SU-DHL-6 (cell line): Measurements from ENCODE around the gene LHFPL6.

Experiments used
- H2AFZ ChIP-seq: fragments of 200-600 bp; sonication (generic); 2 replicates; pipeline ENCODE4 v1.6.1; 2014; ENCODE audit warnings: low read depth, mild to moderate bottlenecking, moderate library complexity, mixed read lengths, antibody characterized with exemption, low read length; ENCODE audit not compliant: severe bottlenecking
- H3F3A ChIP-seq: fragments of 200-600 bp; shearing (Covaris generic); 2 replicates; pipeline ENCODE4 v1.6.0; 2016; ENCODE audit warnings: antibody characterized with exemption, mild to moderate bottlenecking; ENCODE audit not compliant: insufficient read depth
- H3K27ac ChIP-seq: fragments of 200-600 bp; sonication (generic); 2 replicates; pipeline ENCODE4 v1.5.1; 2016; ENCODE audit warnings: low read depth, mild to moderate bottlenecking, low read length, moderate library complexity, mixed read lengths
- H3K27me3 ChIP-seq: fragments of 200-600 bp; sonication (generic), shearing (Covaris generic); 2 replicates; pipeline ENCODE4 v1.6.0; 2014; ENCODE audit warnings: mild to moderate bottlenecking, low read length
- H3K36me3 ChIP-seq: fragments of 200-600 bp; sonication (generic); 2 replicates; pipeline ENCODE4 v1.6.1; 2014; ENCODE audit warnings: mild to moderate bottlenecking, low read length, mixed read lengths
- H3K4me2 ChIP-seq: fragments of 300-600, 200-600 bp; shearing (Covaris generic), sonication (generic); 2 replicates; pipeline ENCODE4 v1.6.0; 2014; ENCODE audit warnings: low read length, low read depth, mild to moderate bottlenecking; ENCODE audit not compliant: poor library complexity, severe bottlenecking
- H3K4me3 ChIP-seq: fragments of 200-600 bp; sonication (generic); 2 replicates; pipeline ENCODE4 v1.5.1; 2014; ENCODE audit warnings: antibody characterized with exemption, low read length, mild to moderate bottlenecking, mixed read lengths; ENCODE audit not compliant: insufficient read depth, poor library complexity, severe bottlenecking
- H3K79me2 ChIP-seq: fragments of 200-600 bp; sonication (generic); 2 replicates; pipeline ENCODE4 v1.6.1; 2014; ENCODE audit warnings: mild to moderate bottlenecking, low read length, moderate library complexity; ENCODE audit not compliant: insufficient read depth
- H3K9ac ChIP-seq: fragments of 200-600 bp; sonication (generic); 2 replicates; pipeline ENCODE4 v1.7.0; 2014; ENCODE audit warnings: mild to moderate bottlenecking, low read length
- H3K9me2 ChIP-seq: fragments of 200-600 bp; sonication (generic); replicated peaks from 2 replicates; pipeline ENCODE4 v1.6.1; 2014; ENCODE audit warnings: low read length; ENCODE audit not compliant: insufficient read depth
- H3K9me3 ChIP-seq: fragments of 200-600 bp; sonication (generic); 2 replicates; pipeline ENCODE4 v1.6.1; 2014; ENCODE audit warnings: low read length, mixed read lengths; ENCODE audit not compliant: insufficient read depth
- H4K20me1 ChIP-seq: fragments of 200-600 bp; sonication (generic); 2 replicates; pipeline ENCODE4 v1.6.1; 2014; ENCODE audit warnings: low read depth, mild to moderate bottlenecking, antibody characterized with exemption, low read length, moderate library complexity, mixed read lengths
- EZH2phosphoT487 ChIP-seq: fragments of 200-600 bp; sonication (generic), shearing (Covaris generic); conservative IDR thresholded peaks from 2 replicates; pipeline ENCODE4 v1.6.1; 2018; ENCODE audit warnings: mild to moderate bottlenecking, antibody characterized with exemption, low read length, moderate library complexity, mixed read lengths
- TF ChIP-seq, protein P1 (sequence below): fragments of 200-600 bp; sonication (generic); IDR thresholded peaks from one replicate; pipeline ENCODE4 v1.5.1; 2017; ENCODE audit warnings: antibody characterized with exemption, mild to moderate bottlenecking, low read length, moderate library complexity; ENCODE audit not compliant: insufficient read depth, poor library complexity, severe bottlenecking

LHFPL6 gene

DNA sequence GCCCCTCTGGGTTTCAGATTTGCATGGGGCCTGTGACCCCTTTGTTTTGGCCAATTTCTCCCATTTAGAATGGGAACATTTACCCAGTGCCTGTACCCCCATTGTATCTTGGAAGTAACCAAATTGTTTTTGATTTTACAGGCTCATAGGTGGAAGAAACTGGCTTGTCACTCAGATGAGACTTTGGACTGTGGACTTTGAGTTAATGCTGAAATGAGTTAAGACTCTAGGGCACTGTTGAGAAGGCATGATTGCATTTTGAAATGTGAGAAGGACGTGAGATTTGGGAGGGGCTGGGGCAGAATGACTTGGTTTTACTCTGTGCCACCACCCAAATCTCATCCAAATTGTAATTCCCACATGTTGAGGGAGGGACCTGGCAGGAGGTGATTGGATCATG, 306.0 kb downstream of the LHFPL6 start:
- Histone ChIP-seq H3K27ac (no peak overlapping the region), H3K4me2 (no peak overlapping the region), H3K9ac (no peak overlapping the region), H3K4me3 (no peak overlapping the region), H3K9me3 (peaks cover 7% of the 10 kb centered on the region; the same call in 1 of the 2 replicates), H3K79me2 (no peaks in the 10 kb centered on the region), H3K9me2 (no peaks in the 10 kb centered on the region), H2AFZ (no peak overlapping the region), H3K27me3 (no peaks in the 10 kb centered on the region), H3F3A (no peaks in the 10 kb centered on the region), H4K20me1 (no peaks in the 10 kb centered on the region), H3K36me3 (no peaks in the 10 kb centered on the region)
- TF ChIP-seq EZH2phosphoT487: no peak
- TF ChIP-seq, protein P1, sequence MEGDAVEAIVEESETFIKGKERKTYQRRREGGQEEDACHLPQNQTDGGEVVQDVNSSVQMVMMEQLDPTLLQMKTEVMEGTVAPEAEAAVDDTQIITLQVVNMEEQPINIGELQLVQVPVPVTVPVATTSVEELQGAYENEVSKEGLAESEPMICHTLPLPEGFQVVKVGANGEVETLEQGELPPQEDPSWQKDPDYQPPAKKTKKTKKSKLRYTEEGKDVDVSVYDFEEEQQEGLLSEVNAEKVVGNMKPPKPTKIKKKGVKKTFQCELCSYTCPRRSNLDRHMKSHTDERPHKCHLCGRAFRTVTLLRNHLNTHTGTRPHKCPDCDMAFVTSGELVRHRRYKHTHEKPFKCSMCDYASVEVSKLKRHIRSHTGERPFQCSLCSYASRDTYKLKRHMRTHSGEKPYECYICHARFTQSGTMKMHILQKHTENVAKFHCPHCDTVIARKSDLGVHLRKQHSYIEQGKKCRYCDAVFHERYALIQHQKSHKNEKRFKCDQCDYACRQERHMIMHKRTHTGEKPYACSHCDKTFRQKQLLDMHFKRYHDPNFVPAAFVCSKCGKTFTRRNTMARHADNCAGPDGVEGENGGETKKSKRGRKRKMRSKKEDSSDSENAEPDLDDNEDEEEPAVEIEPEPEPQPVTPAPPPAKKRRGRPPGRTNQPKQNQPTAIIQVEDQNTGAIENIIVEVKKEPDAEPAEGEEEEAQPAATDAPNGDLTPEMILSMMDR: no peak

DNA sequence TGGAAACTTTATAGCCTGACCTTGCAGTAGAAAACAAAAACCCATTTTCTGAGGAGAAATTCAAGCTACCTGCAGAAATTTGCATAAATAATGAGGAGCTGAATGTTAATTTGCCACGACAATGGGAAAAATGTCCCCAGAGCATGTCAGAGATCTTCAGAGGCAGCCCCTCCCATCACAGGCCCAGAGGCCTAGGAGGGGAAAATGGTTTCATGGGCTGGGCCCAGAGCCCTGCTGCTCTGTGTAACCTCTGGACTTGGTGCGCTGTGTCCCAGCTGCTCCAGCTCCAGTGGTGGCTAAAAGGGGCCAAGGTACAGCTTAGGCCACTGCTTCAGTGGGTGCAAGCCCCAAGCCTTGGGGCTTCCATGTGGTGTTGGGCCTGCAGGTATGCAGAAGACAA, 306.8 kb downstream of the LHFPL6 start:
- Histone ChIP-seq H2AFZ (no peak overlapping the region), H3K4me3 (no peak overlapping the region), H3K79me2 (no peaks in the 10 kb centered on the region), H3K9ac (no peak overlapping the region), H3K9me2 (no peaks in the 10 kb centered on the region), H3K27ac (no peak overlapping the region), H3K4me2 (no peak overlapping the region), H3K9me3 (peaks cover 7% of the 10 kb centered on the region; the same call in 1 of the 2 replicates), H3K27me3 (no peaks in the 10 kb centered on the region), H3K36me3 (no peaks in the 10 kb centered on the region), H4K20me1 (no peaks in the 10 kb centered on the region), H3F3A (no peaks in the 10 kb centered on the region)
- no peak for TF ChIP-seq EZH2phosphoT487
- TF ChIP-seq, protein P1: no peak
